Measurements from ENCODE around the gene NAT16.
A peak's percentile ranks its signal among the peaks of the same experiment; 100 is the strongest.

The NAT16 gene

GRCh38 chr7:101155303-101155702 is 24.8 kb downstream of the NAT16 start:
- Histone ChIP-seq H3K9me3 (ENCODE audit: control insufficient read depth, insufficient read depth, low read length) (no peaks in the 10 kb centered on the region), H3F3A (ENCODE audit: control insufficient read depth, insufficient read depth) (peaks cover 20% of the 10 kb centered on the region), H3K4me1 (ENCODE audit: control insufficient read depth, low read length) (peaks cover 20% of the 10 kb centered on the region), H3K79me2 (ENCODE audit: control insufficient read depth, low read length) (peaks cover 20% of the 10 kb centered on the region), H3K4me3 (ENCODE audit: low read length) (peak overlapping the region; percentile 83), H3K36me3 (ENCODE audit: control insufficient read depth, low read length) (peaks cover 37% of the 10 kb centered on the region), H3K27ac (ENCODE audit: low read depth, low read length) (peak overlapping the region; percentile 51), H4K20me1 (ENCODE audit: control insufficient read depth, insufficient read depth, low read depth, low read length) (no peaks in the 10 kb centered on the region), H3K27me3 (ENCODE audit: control insufficient read depth, low read length) (peaks cover 12% of the 10 kb centered on the region), H3K9me2 (replicated peaks; ENCODE audit: control insufficient read depth, low read length) (no peaks in the 10 kb centered on the region), H3K4me2 (ENCODE audit: low read length) (peak overlapping the region; percentile 96)
- TF ChIP-seq EZH2phosphoT487 (IDR thresholded peaks at IDR 0.05; ENCODE audit: borderline replicate concordance, low read length): no peak
- TF ChIP-seq CTCF (IDR thresholded peaks at IDR 0.05; ENCODE audit: low read depth, low read length, poor library complexity, severe bottlenecking): no peak

DNA sequence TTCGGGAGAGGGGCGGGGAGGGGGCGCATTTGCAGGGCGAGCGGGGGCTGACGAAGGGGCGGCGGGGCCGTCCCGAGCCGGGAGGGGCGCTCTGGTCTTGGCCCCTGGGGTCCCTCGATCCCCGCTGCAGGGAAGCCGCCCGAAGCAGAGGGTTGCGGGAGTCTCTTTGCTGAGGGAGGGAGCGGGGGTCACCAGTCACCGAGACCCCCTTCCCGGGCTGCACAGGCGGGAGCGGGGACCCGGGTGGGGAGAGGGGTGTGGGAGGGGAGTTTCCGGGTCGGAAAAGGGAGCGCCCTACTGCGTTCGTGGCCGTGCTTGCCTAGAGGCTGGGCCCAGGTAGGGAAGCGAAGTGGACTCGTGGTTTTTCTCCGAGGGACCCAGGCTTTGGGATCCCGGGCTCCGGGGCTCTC is 25.4 kb downstream of the NAT16 start:
- Histone ChIP-seq H3K79me2 (ENCODE audit: control insufficient read depth, low read length) (peaks cover 20% of the 10 kb centered on the region), H3K9me3 (ENCODE audit: control insufficient read depth, insufficient read depth, low read length) (no peaks in the 10 kb centered on the region), H3K4me3 (ENCODE audit: low read length) (peak overlapping the region; percentile 83), H3K27ac (ENCODE audit: low read depth, low read length) (peak overlapping the region; percentile 51), H3K4me2 (ENCODE audit: low read length) (peak overlapping the region; percentile 96), H3K9me2 (replicated peaks; ENCODE audit: control insufficient read depth, low read length) (no peaks in the 10 kb centered on the region), H3K36me3 (ENCODE audit: control insufficient read depth, low read length) (peaks cover 32% of the 10 kb centered on the region), H3K27me3 (ENCODE audit: control insufficient read depth, low read length) (peaks cover 12% of the 10 kb centered on the region), H3F3A (ENCODE audit: control insufficient read depth, insufficient read depth) (peaks cover 20% of the 10 kb centered on the region), H4K20me1 (ENCODE audit: control insufficient read depth, insufficient read depth, low read depth, low read length) (no peaks in the 10 kb centered on the region), H3K4me1 (ENCODE audit: control insufficient read depth, low read length) (peaks cover 20% of the 10 kb centered on the region)
- no peak for TF ChIP-seq EZH2phosphoT487 (IDR thresholded peaks at IDR 0.05; ENCODE audit: borderline replicate concordance, low read length)
- TF ChIP-seq CTCF (IDR thresholded peaks at IDR 0.05; ENCODE audit: low read depth, low read length, poor library complexity, severe bottlenecking): peak; percentile 11

- H3K9me2 ChIP-seq (replicated peaks; ENCODE audit: control insufficient read depth, low read length): no peaks in the 10 kb centered on the region
- peaks cover 30% of the 10 kb centered on the region for H3K36me3 ChIP-seq (ENCODE audit: control insufficient read depth, low read length)
- peak within 1 kb of the TSS; percentile 96 for H3K4me2 ChIP-seq (ENCODE audit: low read length)
- H3K27me3 ChIP-seq (ENCODE audit: control insufficient read depth, low read length): peaks cover 18% of the 10 kb centered on the region
- peak within 1 kb of the TSS; percentile 51 for H3K27ac ChIP-seq (ENCODE audit: low read depth, low read length)
- no peaks in the 10 kb centered on the region for H4K20me1 ChIP-seq (ENCODE audit: control insufficient read depth, insufficient read depth, low read depth, low read length)
- TF ChIP-seq CTCF (IDR thresholded peaks at IDR 0.05; ENCODE audit: low read depth, low read length, poor library complexity, severe bottlenecking) (no peak), EZH2phosphoT487 (IDR thresholded peaks at IDR 0.05; ENCODE audit: borderline replicate concordance, low read length) (no peak)
- peaks cover 20% of the 10 kb centered on the region for H3K4me1 ChIP-seq (ENCODE audit: control insufficient read depth, low read length)
- H3K9me3 ChIP-seq (ENCODE audit: control insufficient read depth, insufficient read depth, low read length): no peaks in the 10 kb centered on the region
- peaks cover 20% of the 10 kb centered on the region for H3F3A ChIP-seq (ENCODE audit: control insufficient read depth, insufficient read depth)
- H3K79me2 ChIP-seq (ENCODE audit: control insufficient read depth, low read length): peaks cover 20% of the 10 kb centered on the region
- H3K4me3 ChIP-seq (ENCODE audit: low read length): peak within 1 kb of the TSS; percentile 83
Observed at GRCh38 chr7:101153969-101154692, 26.0 kb downstream of the NAT16 start, which contains the start of gene AP1S1. Gene AP1S1 (plus strand): TSS chr7:101154476. CDS start chr7:101154515, 39 bp downstream.

Data from DOHH2 (cell line).